Measurements from ENCODE around the gene DHX8.

Gene DHX8

DNA sequence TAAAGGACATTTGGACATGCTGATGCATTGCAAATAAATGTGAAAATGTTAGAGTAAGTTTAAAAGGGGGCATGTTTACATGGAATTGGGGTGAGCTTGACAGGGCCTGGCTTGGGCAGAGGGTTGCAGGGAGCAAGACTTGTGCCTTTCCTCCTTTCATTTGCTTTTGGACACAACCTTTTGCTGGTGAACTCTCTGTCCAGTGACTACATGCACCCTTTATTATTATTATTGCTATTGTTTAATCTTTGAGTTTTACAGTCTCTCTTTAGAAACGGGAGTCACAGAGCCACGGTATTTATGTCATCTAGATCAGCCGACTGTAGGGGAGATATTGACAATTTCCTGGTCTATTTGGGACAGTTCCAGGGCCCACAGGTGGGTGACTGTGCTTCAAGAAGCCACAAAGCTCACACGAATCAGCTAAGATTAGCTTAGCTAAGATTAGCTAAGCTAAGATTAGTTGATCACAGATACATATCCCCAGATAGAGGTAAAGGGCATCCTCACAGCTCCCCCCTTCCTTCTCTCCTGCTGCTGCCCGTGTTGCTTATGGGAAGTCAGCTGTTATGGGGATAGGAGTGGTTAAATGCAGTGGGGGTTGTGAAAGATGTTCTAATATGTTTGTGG lies 91.2 kb downstream of the DHX8 start:
- DNase-seq (ENCODE audit: low read depth in 3 of 3) = no peak

Measured in stimulated activated CD4-positive, alpha-beta T cell treated with anti-CD3 and anti-CD28 coated beads, TNF-alpha, amount 100 ng/mL, for 48 hours (primary cell).